ENCODE data around the gene SBNO2. TPM values are rescaled to one million over a fixed set of nuclear protein-coding genes. Genes with fewer than 3 reads are reported as not detected.

The SBNO2 gene
- total RNA-seq, 1 experiment from 2014 or later, result 46.3 TPM

- no CpG with 5 or more reads among the region's 16 CpGs for WGBS (ENCODE audit: extremely low coverage, insufficient read length, low lambda C conversion rate)
- TF ChIP-seq CTCF (conservative IDR thresholded peaks at IDR 0.05), result no peak
- Histone ChIP-seq H3K79me1 (ENCODE audit: insufficient read depth, low read depth, low read length, poor library complexity, severe bottlenecking) (no peaks in the 10 kb centered on the region), H3K4me1 (ENCODE audit: insufficient read depth, low read length) (no peaks in the 10 kb centered on the region), H3K14ac (ENCODE audit: insufficient read depth, low read length) (no peak overlapping the region), H3T11ph (ENCODE audit: low read length) (no peak overlapping the region), H2BK15ac (ENCODE audit: low read depth, low read length) (no peak overlapping the region), H4K91ac (ENCODE audit: insufficient read length, low read depth, low read length) (no peak overlapping the region), H4K8ac (replicated peaks; ENCODE audit: insufficient read length, low read depth, low read length) (no peak overlapping the region), H2BK20ac (ENCODE audit: low read depth, low read length, poor library complexity, severe bottlenecking) (no peak overlapping the region), H3K9me3 (ENCODE audit: control insufficient read depth, low read depth, low read length) (no peaks in the 10 kb centered on the region), H3K23ac (ENCODE audit: insufficient read length, low read depth, low read length) (no peak overlapping the region), H2BK5ac (ENCODE audit: insufficient read length, low read length) (no peak overlapping the region), H3K9ac (ENCODE audit: extremely low read depth, insufficient read length, low read length) (no peak overlapping the region), H3K56ac (ENCODE audit: insufficient read length, low read depth, low read length) (no peak overlapping the region), H2BK120ac (ENCODE audit: low read depth, low read length, poor library complexity, severe bottlenecking) (no peak overlapping the region), H3K4ac (ENCODE audit: low read depth, low read length) (no peak overlapping the region), H2BK12ac (ENCODE audit: insufficient read length, low read depth, low read length) (no peak overlapping the region), H2AFZ (ENCODE audit: low read length) (no peak overlapping the region), H3K27ac (ENCODE audit: insufficient read length, low read depth, low read length) (no peak overlapping the region), H3K18ac (ENCODE audit: insufficient read length, low read depth, low read length) (no peak overlapping the region), H2AK5ac (ENCODE audit: insufficient read length, low read length) (no peak overlapping the region), H4K5ac (ENCODE audit: insufficient read length, low read depth, low read length) (no peak overlapping the region), H3K23me2 (ENCODE audit: insufficient read length, low read depth, low read length, poor library complexity, severe bottlenecking) (no peaks in the 10 kb centered on the region), H3K27me3 (ENCODE audit: insufficient read depth, low read length) (no peaks in the 10 kb centered on the region), H3K79me2 (ENCODE audit: insufficient read depth, low read length) (no peaks in the 10 kb centered on the region), H3K4me2 (ENCODE audit: insufficient read depth, insufficient read length, low read length) (no peak overlapping the region), H4K20me1 (ENCODE audit: control insufficient read depth, insufficient read depth, insufficient read length) (no peaks in the 10 kb centered on the region)
- no peak overlapping the region for H3K4me3 Mint-ChIP-seq
- no peaks in the 10 kb centered on the region for H3K9me3 Mint-ChIP-seq
- H3K27ac Mint-ChIP-seq, result no peak overlapping the region
- DNase-seq, result no peak
- peaks cover 7% of the 10 kb centered on the region for H3K27me3 Mint-ChIP-seq (ENCODE audit: low read depth)
- H3K4me1 Mint-ChIP-seq, result peaks cover 2 to 10% of the 10 kb centered on the region in 2 experiments; a peak in 2 of 4 replicates
- H3K36me3 Mint-ChIP-seq (ENCODE audit: insufficient read depth in 1 of 3, low read depth in 3 of 3), result peaks cover 9 to 49% (median 40%) of the 10 kb centered on the region in 3 experiments
Measured at GRCh38 chr19:1076951-1077350, 97.1 kb downstream of the SBNO2 start.
